HG02973 (cell line): ENCODE results near the gene KIAA0319L.

ENCODE experiments used
- ATAC-seq: cut with Tn5 transposase; IDR thresholded peaks from one replicate; pipeline ENCODE4 v1.9.1; 2021; ENCODE audit warnings: moderate library complexity; ENCODE audit not compliant: unreplicated experiment

KIAA0319L gene

GRCh38 chr1:35451125-35451528 is 106.1 kb downstream of the KIAA0319L start:
- ATAC-seq = no peak

GRCh38 chr1:35449334-35450008 is 107.7 kb downstream of the KIAA0319L start:
- no peak for ATAC-seq

GRCh38 chr1:35448344-35448801 is 108.8 kb downstream of the KIAA0319L start:
- ATAC-seq = no peak

- ATAC-seq = no peak
Measured at GRCh38 chr1:35447278-35447677, 109.9 kb downstream of the KIAA0319L start.

- ATAC-seq = no peak
Measured at GRCh38 chr1:35444519-35444774, 112.8 kb downstream of the KIAA0319L start.

- no peak for ATAC-seq
Measured at GRCh38 chr1:35443768-35444518, 113.3 kb downstream of the KIAA0319L start.

- no peak for ATAC-seq
Measured at GRCh38 chr1:35442734-35443133, 114.5 kb downstream of the KIAA0319L start.

- no peak for ATAC-seq
Measured at GRCh38 chr1:35441926-35442579, 115.2 kb downstream of the KIAA0319L start.

- ATAC-seq = no peak
Measured at GRCh38 chr1:35439626-35440025, 117.6 kb downstream of the KIAA0319L start.

- ATAC-seq = no peak
Measured at GRCh38 chr1:35437200-35437599, 120.0 kb downstream of the KIAA0319L start.

- ATAC-seq = no peak
Measured at GRCh38 chr1:35436078-35436477, 121.1 kb downstream of the KIAA0319L start.

GRCh38 chr1:35434703-35435102 is 122.5 kb downstream of the KIAA0319L start:
- ATAC-seq = no peak

GRCh38 chr1:35433714-35434113 is 123.5 kb downstream of the KIAA0319L start:
- ATAC-seq = no peak

- no peak for ATAC-seq
Measured at GRCh38 chr1:35432231-35432630, 125.0 kb downstream of the KIAA0319L start.

- no peak for ATAC-seq
Measured at GRCh38 chr1:35431173-35431599, 126.0 kb downstream of the KIAA0319L start.

GRCh38 chr1:35430762-35431161 is 126.4 kb downstream of the KIAA0319L start:
- no peak for ATAC-seq

- no peak for ATAC-seq
Measured at GRCh38 chr1:35428360-35428759, 128.8 kb downstream of the KIAA0319L start.

GRCh38 chr1:35426097-35426586 is 131.1 kb downstream of the KIAA0319L start:
- ATAC-seq = no peak

- ATAC-seq = no peak
Measured at GRCh38 chr1:35408925-35409324, 148.3 kb downstream of the KIAA0319L start.

- no peak for ATAC-seq
Measured at GRCh38 chr1:35407743-35408142, 149.5 kb downstream of the KIAA0319L start.

GRCh38 chr1:35406103-35406502 is 151.1 kb downstream of the KIAA0319L start:
- no peak for ATAC-seq

- no peak for ATAC-seq
Measured at GRCh38 chr1:35401049-35401448, 156.2 kb downstream of the KIAA0319L start.
